ENCODE measurements around the gene IFT57. TPM values are rescaled to one million over a fixed set of nuclear protein-coding genes. Genes with fewer than 3 reads are reported as not detected.
A peak's percentile ranks its signal among the peaks of the same experiment; 100 is the strongest.

IFT57 gene
- total and polyA plus RNA-seq, 9 of the 15 experiments (the other 6 are each of a cell fraction or from before 2014, with no cell fraction given) = 1.5 to 20.1 (median 9.9) TPM

GRCh38 chr3:108124337-108125152 is 97.7 kb downstream of the IFT57 start (continued):
- TF ChIP-seq ZBTB17 (CRISPR knock-in tag; IDR thresholded peaks at IDR 0.05) (peak; percentile 57; the same call in 1 of the 2 replicates), LEF1 (IDR thresholded peaks at IDR 0.05) (no peak), BCLAF1 (IDR thresholded peaks at IDR 0.05; ENCODE audit: borderline replicate concordance in 1 of 2, control insufficient read depth in 1 of 2, low read depth in 2 of 2, low read length in 1 of 2) (0 out of 4 replicates have a peak, but pooled peaks of 1 of the 2 experiments have one; percentile 26), ZNF146 (CRISPR knock-in tag; IDR thresholded peaks at IDR 0.05; ENCODE audit: unreplicated experiment) (no peak), SETDB1 (IDR thresholded peaks at IDR 0.05; ENCODE audit: low read length) (no peak)

DNA sequence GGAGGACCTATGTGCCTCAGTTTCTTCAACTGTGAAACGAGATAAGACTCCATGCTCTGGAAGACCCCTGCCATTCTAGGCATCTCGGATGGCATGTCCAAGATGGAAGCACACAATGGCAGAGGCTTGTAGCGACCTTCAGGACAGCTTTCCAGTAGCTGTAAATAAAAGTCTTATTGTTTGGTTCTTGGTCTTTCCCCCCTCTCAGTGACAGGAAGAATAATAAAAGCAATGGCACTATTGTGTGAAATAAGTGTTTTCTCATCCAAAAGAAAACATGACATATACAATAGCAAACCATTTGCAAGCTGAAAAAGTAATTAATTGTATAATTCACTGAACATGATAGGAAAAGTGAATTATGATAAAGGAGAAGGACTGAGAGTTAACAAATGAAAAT is 98.9 kb downstream of the IFT57 start:
- Histone ChIP-seq H3K9ac (ENCODE audit: insufficient read depth in 1 of 2, low read depth in 2 of 2, low read length in 2 of 2) (no peak overlapping the region), H3K27ac (ENCODE audit: extremely low read depth, low read depth, low read length) (no peak overlapping the region), H3K36me3 (ENCODE audit: control insufficient read depth, insufficient read depth, low read length) (no peaks in the 10 kb centered on the region), H4K20me1 (replicated peaks; ENCODE audit: control insufficient read depth, insufficient read depth, low read length) (no peaks in the 10 kb centered on the region), H3K9me1 (ENCODE audit: control insufficient read depth, insufficient read depth, low read length) (no peaks in the 10 kb centered on the region), H3K4me1 (replicated peaks in 1 of 2; ENCODE audit: control insufficient read depth in 2 of 2, insufficient read depth in 2 of 2, low read length in 2 of 2) (peaks cover 11 to 30% of the 10 kb centered on the region in 2 experiments; a peak in 4 of 5 replicates), H3K9me3 (replicated peaks; ENCODE audit: control insufficient read depth, insufficient read depth, low read depth, low read length) (no peaks in the 10 kb centered on the region), H3K4me2 (ENCODE audit: insufficient read depth, low read length) (no peak overlapping the region), H3K79me2 (ENCODE audit: control insufficient read depth, insufficient read depth, low read length) (no peaks in the 10 kb centered on the region), H2AFZ (ENCODE audit: low read depth, low read length) (no peak overlapping the region), H3K27me3 (ENCODE audit: control insufficient read depth in 2 of 2, insufficient read depth in 2 of 2, low read length in 2 of 2) (no peaks in the 10 kb centered on the region), H3K4me3 (no peak overlapping the region)
- no peak for DNase-seq (ENCODE audit: extremely low read depth in 1 of 4, low spot score in 3 of 4)
- FAIRE-seq = no peak
- WGBS (ENCODE audit: insufficient coverage, low coverage, missing lambda C conversion rate) = 57% methylated on average over 3 of the region's 3 CpGs
- ChIA-PET POLR2A (interaction anchor here (1.8 kb wide), 1 partner anchor 9 kb away, joined by 4 read pairs; no protein-coding TSS in a partner anchor), CTCF (ENCODE audit: low intra/inter-chr PET ratio) (no interaction called here)
- intact Hi-C loops (cut with micrococcal nuclease) = no loop called here
- no TSS peak for BruUV-seq (replicated peaks)
- in situ Hi-C loops (cut with MboI) = no loop called here
- no peak for ATAC-seq
- TF ChIP-seq TEAD4 (IDR thresholded peaks at IDR 0.05; ENCODE audit: low read length) = no peak
- no peak for TF ChIP-seq TEAD4 (CRISPR knock-in tag; IDR thresholded peaks at IDR 0.05; ENCODE audit: borderline replicate concordance)
- no peak for TF ChIP-seq NELFE (IDR thresholded peaks at IDR 0.05; ENCODE audit: insufficient read depth, insufficient read length)
- no peak for TF ChIP-seq ZBTB9 (CRISPR knock-in tag; IDR thresholded peaks at IDR 0.05)
- TF ChIP-seq, protein P1, sequence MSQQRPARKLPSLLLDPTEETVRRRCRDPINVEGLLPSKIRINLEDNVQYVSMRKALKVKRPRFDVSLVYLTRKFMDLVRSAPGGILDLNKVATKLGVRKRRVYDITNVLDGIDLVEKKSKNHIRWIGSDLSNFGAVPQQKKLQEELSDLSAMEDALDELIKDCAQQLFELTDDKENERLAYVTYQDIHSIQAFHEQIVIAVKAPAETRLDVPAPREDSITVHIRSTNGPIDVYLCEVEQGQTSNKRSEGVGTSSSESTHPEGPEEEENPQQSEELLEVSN (IDR thresholded peaks at IDR 0.05; ENCODE audit: borderline replicate concordance in 1 of 2, extremely low read depth in 1 of 2, insufficient read depth in 1 of 2, insufficient read length in 1 of 2, low read depth in 1 of 2, low read length in 1 of 2, poor library complexity in 1 of 2, severe bottlenecking in 1 of 2) = no peak
